Right lobe of liver (tissue), 6 donors: ENCODE measurements around the gene ARHGEF1. TPM values are rescaled to one million over a fixed set of nuclear protein-coding genes. Genes with fewer than 3 reads are reported as not detected.

ENCODE experiments used
- ATAC-seq, 4 donors: fragments of 200-7000 bp; cut with Tn5 transposase; one replicate each; pipeline ENCODE4 v1.9.1; 2020; ENCODE audit warnings: mild to moderate bottlenecking in 4 of 4, moderate library complexity in 4 of 4
- DNase-seq, 3 donors: peaks; one replicate each; pipeline ENCODE4 v3.0.0-alpha.2; 2020
- H3K27ac ChIP-seq, 3 donors: fragments of 200-600 bp; one replicate each; pipeline ENCODE4 v1.8.0; 2022
- H3K27me3 ChIP-seq, 2 donors: fragments of 200-600 bp; one replicate each; pipeline ENCODE4 v1.8.0; 2022
- H3K36me3 ChIP-seq, 4 donors: fragments of 200-600 bp; sonication (generic) in 1 of 4; one replicate each; pipeline versions ENCODE4 v1.5.1 to v1.8.0; 2017 to 2022; ENCODE audit warnings: control low read depth in 1 of 4
- H3K4me1 ChIP-seq, 4 donors: fragments of 200-600 bp; sonication (generic) in 1 of 4; one replicate each; pipeline versions ENCODE4 v1.5.1 to v1.8.0; 2017 to 2022; ENCODE audit warnings: control low read depth in 1 of 4
- H3K4me3 ChIP-seq, 3 donors: fragments of 200-600 bp; one replicate each; pipeline ENCODE4 v1.8.0; 2022
- H3K9me3 ChIP-seq, 4 donors: fragments of 200-600 bp; sonication (generic) in 1 of 4; one replicate each; pipeline versions ENCODE4 v1.5.1 to v1.8.0; 2017 to 2022; ENCODE audit warnings: control low read depth in 1 of 4
- POLR2A ChIP-seq: fragments of 450-650 bp; IDR thresholded peaks from one replicate; pipeline ENCODE4 v1.6.1; 2017; ENCODE audit warnings: antibody characterized with exemption, mild to moderate bottlenecking
- whole genome bisulfite sequencing: methylation state at CpG from one replicate; pipeline ENCODE4 v1.1.6; 2018; ENCODE audit warnings: low coverage, low lambda C conversion rate; ENCODE audit not compliant: insufficient coverage; ENCODE audit errors: missing lambda C conversion rate; 5-methylcytosine and 5-hydroxymethylcytosine counted together
- intact Hi-C, 2 donors: fragments of 100-400 bp; cut with DNase I; formaldehyde crosslinking; loops; one replicate each; pipeline versions ENCODE4 v1.11.2 to v1.14.1; 2022
- total RNA-seq, 6 experiments: library from RNA; depleted of rRNA in 2 of 6; stranded (reverse); fragments of >200 nt in 2 of 6; fragmentation: NEBNext Ultra II Directional in 3 of 6; extraction: Animal tissue kit (Norgen Biotek cat#: 25700) in 3 of 6; gene quantifications; one replicate each; pipeline versions ENCODE4 v1.1.0 to v1.2.4, GENCODE V29; 2016 to 2023
- TF ChIP-seq, protein P1 (sequence below), 4 donors: fragments of 200-600 bp in 3 of 4; fragments of 450-650 bp in 1 of 4; IDR thresholded peaks; one replicate each; pipeline versions ENCODE4 v1.5.1 to v1.8.0; 2016 to 2022; ENCODE audit warnings: antibody characterized with exemption in 4 of 4, mild to moderate bottlenecking in 2 of 4
- donor health status: DM: no; HTN: yes; CAD: no.
- donor health status: DM: no; HTN: no; CAD: no.
- donor health status: DM: no; HTN: no; CAD: no.
- donor health status: DM: no; HTN: yes; CAD: no.
- donor health status: DM: no; HTN: yes; CAD: no.

Gene ARHGEF1
- total RNA-seq, 6 experiments from 2014 or later = 25.3 to 39.7 (median 30.2) TPM

DNA sequence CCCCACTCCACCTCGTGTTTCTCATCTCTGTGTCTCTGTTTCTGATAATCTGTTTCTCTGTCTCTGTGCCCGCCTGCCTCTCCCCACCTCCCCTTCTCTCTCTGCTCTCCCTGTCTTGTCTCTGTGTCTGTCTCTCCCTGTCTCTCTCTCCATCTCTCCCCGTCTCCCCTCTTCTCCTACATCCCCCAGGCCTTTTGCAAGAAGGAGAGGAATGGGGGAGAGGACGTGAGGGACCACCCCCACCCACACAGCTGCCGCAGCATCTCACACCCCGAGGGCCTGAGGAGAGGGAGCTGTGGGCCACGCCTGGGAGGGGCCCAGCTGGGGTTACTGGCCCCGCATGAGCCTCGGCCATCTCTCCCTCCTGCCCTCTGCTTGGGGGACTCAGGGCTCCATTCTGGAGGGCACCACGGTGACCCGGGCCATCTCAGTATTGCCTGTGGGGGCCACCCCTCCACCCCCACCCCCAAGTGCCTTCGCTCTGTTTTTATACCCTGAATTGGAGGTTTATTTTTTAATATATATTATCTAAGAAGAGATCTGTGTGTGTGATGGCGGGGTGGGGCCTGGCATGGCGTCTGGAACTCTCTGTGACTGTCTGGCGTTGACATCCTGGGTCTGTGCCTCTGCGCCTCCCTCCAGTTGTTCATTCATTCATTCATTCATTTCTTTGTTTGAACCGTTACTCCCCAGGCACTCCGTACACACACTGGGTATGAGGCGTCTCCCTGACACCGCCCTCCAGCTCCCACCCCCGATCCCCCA, 24.1 kb downstream of the ARHGEF1 start:
- TF ChIP-seq, protein P1, sequence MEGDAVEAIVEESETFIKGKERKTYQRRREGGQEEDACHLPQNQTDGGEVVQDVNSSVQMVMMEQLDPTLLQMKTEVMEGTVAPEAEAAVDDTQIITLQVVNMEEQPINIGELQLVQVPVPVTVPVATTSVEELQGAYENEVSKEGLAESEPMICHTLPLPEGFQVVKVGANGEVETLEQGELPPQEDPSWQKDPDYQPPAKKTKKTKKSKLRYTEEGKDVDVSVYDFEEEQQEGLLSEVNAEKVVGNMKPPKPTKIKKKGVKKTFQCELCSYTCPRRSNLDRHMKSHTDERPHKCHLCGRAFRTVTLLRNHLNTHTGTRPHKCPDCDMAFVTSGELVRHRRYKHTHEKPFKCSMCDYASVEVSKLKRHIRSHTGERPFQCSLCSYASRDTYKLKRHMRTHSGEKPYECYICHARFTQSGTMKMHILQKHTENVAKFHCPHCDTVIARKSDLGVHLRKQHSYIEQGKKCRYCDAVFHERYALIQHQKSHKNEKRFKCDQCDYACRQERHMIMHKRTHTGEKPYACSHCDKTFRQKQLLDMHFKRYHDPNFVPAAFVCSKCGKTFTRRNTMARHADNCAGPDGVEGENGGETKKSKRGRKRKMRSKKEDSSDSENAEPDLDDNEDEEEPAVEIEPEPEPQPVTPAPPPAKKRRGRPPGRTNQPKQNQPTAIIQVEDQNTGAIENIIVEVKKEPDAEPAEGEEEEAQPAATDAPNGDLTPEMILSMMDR (IDR thresholded peaks at IDR 0.05) = no peak
- no peak for TF ChIP-seq POLR2A
- DNase-seq (no peak), ATAC-seq (no peak)
- 78% methylated on average over 12 of the region's 21 CpGs for WGBS
- Histone ChIP-seq H3K9me3 (no peaks in the 10 kb centered on the region), H3K4me1 (peaks cover 0 to 6% (median 2%) of the 10 kb centered on the region in 4 donors), H3K36me3 (peaks cover 0 to 29% (median 18%) of the 10 kb centered on the region in 4 donors), H3K4me3 (no peak overlapping the region), H3K27ac (no peak overlapping the region), H3K27me3 (no peaks in the 10 kb centered on the region)
- intact Hi-C loops = no loop called here

DNA sequence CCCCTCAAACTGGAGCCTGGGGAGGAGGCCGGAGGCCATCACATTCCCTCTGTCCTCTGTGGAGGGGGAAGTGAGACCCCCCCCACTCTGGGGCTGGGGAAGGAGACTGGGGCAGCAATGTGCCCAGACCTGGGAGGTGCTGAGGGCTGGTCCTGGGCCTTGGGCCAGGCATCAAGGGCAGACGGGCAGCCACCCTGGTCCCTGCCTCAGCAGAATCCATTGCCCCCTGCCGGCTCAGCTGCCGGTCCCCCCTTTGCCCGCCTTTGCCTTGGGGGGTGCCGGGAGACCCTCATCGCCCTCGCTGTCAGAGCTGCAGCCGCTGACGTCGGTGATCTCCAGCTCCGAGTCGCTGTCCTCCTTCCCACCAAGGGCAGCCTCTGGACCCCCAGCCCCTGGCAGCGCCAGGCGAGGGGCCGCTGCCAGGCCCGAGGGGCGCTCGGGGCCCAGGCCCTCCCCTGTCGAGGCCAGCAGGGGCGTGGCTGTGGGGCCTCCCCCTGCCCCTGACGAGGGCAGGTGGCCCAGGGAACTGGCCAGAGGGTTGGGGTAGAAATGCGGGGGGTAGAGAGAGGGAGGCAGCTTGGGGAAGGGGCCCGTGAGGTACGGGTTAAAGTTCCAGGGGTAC, 25.1 kb downstream of the ARHGEF1 start:
- intact Hi-C loops = no loop called here
- ATAC-seq (no peak), DNase-seq (no peak)
- Histone ChIP-seq H3K4me1 (peaks cover 0 to 6% (median 2%) of the 10 kb centered on the region in 4 donors), H3K4me3 (no peak overlapping the region), H3K9me3 (no peaks in the 10 kb centered on the region), H3K36me3 (peaks cover 0 to 18% (median 13%) of the 10 kb centered on the region in 4 donors), H3K27me3 (no peaks in the 10 kb centered on the region), H3K27ac (no peak overlapping the region)
- no CpG with 5 or more reads among the region's 25 CpGs for WGBS
- TF ChIP-seq POLR2A = no peak
- TF ChIP-seq, protein P1 (IDR thresholded peaks at IDR 0.05) = no peak

DNA sequence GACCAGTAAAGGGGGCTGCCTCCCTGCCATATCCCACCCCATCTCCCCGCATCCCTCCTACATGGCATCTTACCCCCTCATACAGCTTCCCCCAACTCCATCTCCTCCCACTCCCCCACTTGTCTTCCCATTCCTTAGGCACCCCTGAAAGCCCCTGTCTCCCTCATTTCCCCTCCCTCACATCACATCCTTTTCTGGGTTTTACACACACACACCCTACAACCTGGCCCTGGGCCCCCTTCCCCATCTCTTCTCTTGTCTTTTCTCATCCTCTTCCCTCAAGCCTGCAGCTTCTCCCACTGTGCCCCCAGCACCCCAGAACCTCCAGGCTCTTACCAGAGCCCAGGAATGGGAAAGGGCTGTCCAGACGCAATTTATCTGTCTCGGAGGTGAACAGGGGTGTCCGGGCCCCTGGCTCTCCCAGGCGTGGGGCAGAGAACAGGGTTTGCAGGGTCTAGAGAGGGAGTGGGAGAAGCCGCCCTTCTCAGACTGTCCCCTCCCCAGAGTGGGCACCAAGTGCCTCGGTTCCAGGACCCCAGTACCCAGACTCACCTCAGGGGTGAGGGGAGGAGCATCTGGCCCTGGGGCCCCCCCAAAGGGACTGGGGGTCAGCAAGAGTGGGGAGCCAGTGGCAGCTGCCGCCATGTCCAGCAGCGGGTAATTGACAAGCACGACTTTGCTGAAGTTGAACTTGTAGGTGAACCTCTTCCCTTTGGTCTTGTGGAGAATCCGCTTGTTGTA, 25.9 kb downstream of the ARHGEF1 start:
- no peak for TF ChIP-seq POLR2A
- TF ChIP-seq, protein P1 (IDR thresholded peaks at IDR 0.05) = no peak
- Histone ChIP-seq H3K27me3 (no peaks in the 10 kb centered on the region), H3K36me3 (peaks cover 0 to 12% (median 9%) of the 10 kb centered on the region in 4 donors), H3K4me3 (no peak overlapping the region), H3K27ac (no peak overlapping the region), H3K9me3 (no peaks in the 10 kb centered on the region), H3K4me1 (peaks cover 0 to 6% (median 2%) of the 10 kb centered on the region in 4 donors)
- intact Hi-C loops = no loop called here
- DNase-seq (no peak), ATAC-seq (no peak)
- 72% methylated on average over 7 of the region's 11 CpGs for WGBS

DNA sequence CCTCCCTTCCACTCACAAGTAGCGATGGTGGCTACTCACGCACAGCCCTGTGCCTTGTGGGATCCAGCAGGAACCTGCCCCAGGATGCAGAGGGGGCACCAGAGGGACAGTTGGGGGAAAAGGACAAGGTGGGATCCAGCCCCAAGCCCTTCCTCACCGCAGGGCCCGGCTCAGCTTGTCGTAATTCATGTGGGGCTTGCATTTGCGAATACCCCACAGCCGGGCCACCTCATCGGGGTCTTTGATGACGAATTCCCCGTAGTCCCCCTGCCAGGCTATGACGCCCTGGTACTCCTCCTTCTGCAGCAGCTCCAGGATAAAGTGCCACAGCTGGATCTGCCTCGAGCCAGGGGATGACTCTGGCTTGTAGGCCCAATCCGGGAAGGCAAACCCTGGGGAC, 26.7 kb downstream of the ARHGEF1 start:
- H3K4me3 ChIP-seq = no peak overlapping the region
- peaks cover 0 to 10% (median 4%) of the 10 kb centered on the region in 4 donors for H3K36me3 ChIP-seq
- TF ChIP-seq, protein P1 (IDR thresholded peaks at IDR 0.05) = no peak
- TF ChIP-seq POLR2A = no peak
- no peak for DNase-seq
- H3K4me1 ChIP-seq = no peaks in the 10 kb centered on the region
- no peaks in the 10 kb centered on the region for H3K27me3 ChIP-seq
- intact Hi-C loops = no loop called here
- WGBS = 0% methylated on average over 1 of the region's 13 CpGs
- ATAC-seq = no peak
- H3K27ac ChIP-seq = no peak overlapping the region
- H3K9me3 ChIP-seq = no peaks in the 10 kb centered on the region
